ENCODE measurements around the gene CHPT1. TPM values are rescaled to one million over a fixed set of nuclear protein-coding genes. Genes with fewer than 3 reads are reported as not detected.
A peak's percentile ranks its signal among the peaks of the same experiment; 100 is the strongest.

Gene CHPT1
- total RNA-seq, 1 donor from 2014 or later: 12.7 TPM

GRCh38 chr12:101664992-101665391, 32.4 kb upstream of the CHPT1 start:
- no peak overlapping the region for H3K4me3 Mint-ChIP-seq
- peaks cover 2% of the 10 kb centered on the region for H3K27me3 Mint-ChIP-seq (ENCODE audit: insufficient read depth, low read depth)

GRCh38 chr12:101666052-101666728, 31.2 kb upstream of the CHPT1 start:
- Mint-ChIP-seq H3K36me3 (no peaks in the 10 kb centered on the region), H3K4me1 (peaks cover 2% of the 10 kb centered on the region), H3K4me3 (no peak overlapping the region), H3K27me3 (ENCODE audit: insufficient read depth, low read depth) (peaks cover 2% of the 10 kb centered on the region), H3K9me3 (no peaks in the 10 kb centered on the region), H3K27ac (no peak overlapping the region)
- Histone ChIP-seq H3K4me3 (no peak overlapping the region), H3F3A (ENCODE audit: low read depth) (no peaks in the 10 kb centered on the region), H3K36me3 (no peaks in the 10 kb centered on the region), H3K4me1 (no peaks in the 10 kb centered on the region), H3K9me3 (ENCODE audit: low read depth) (no peaks in the 10 kb centered on the region), H4K20me1 (ENCODE audit: low read depth) (no peaks in the 10 kb centered on the region), H2AFZ (replicated peaks) (no peak overlapping the region), H3K27me3 (no peaks in the 10 kb centered on the region), H3K9ac (no peak overlapping the region), H3K79me2 (ENCODE audit: low read depth) (no peaks in the 10 kb centered on the region), H3K4me2 (no peak overlapping the region), H3K27ac (no peak overlapping the region)
- TF ChIP-seq EZH2 (IDR thresholded peaks at IDR 0.05) (no peak), CTCF (IDR thresholded peaks at IDR 0.05) (no peak), EZH2phosphoT487 (IDR thresholded peaks at IDR 0.05) (no peak)
- DNase-seq (ENCODE audit: low spot score): no peak

More at GRCh38 chr12:101664992-101665391, 32.4 kb upstream of the CHPT1 start:
- Histone ChIP-seq H3K9ac (no peak overlapping the region), H3F3A (ENCODE audit: low read depth) (no peaks in the 10 kb centered on the region), H3K36me3 (no peaks in the 10 kb centered on the region), H3K4me3 (no peak overlapping the region), H2AFZ (replicated peaks) (no peak overlapping the region), H3K9me3 (ENCODE audit: low read depth) (no peaks in the 10 kb centered on the region), H3K27me3 (no peaks in the 10 kb centered on the region), H3K4me2 (no peak overlapping the region), H4K20me1 (ENCODE audit: low read depth) (no peaks in the 10 kb centered on the region), H3K79me2 (ENCODE audit: low read depth) (no peaks in the 10 kb centered on the region), H3K4me1 (no peaks in the 10 kb centered on the region), H3K27ac (no peak overlapping the region)
- no peaks in the 10 kb centered on the region for H3K36me3 Mint-ChIP-seq
- H3K27ac Mint-ChIP-seq: no peak overlapping the region
- TF ChIP-seq EZH2phosphoT487 (IDR thresholded peaks at IDR 0.05) (no peak), CTCF (IDR thresholded peaks at IDR 0.05) (no peak), EZH2 (IDR thresholded peaks at IDR 0.05) (no peak)
- H3K9me3 Mint-ChIP-seq: no peaks in the 10 kb centered on the region
- DNase-seq (ENCODE audit: low spot score): no peak
- H3K4me1 Mint-ChIP-seq: peaks cover 2% of the 10 kb centered on the region

GRCh38 chr12:101667591-101667990, 29.8 kb upstream of the CHPT1 start:
- no peak for TF ChIP-seq EZH2phosphoT487 (IDR thresholded peaks at IDR 0.05)
- H3K4me1 Mint-ChIP-seq: peaks cover 2% of the 10 kb centered on the region
- Histone ChIP-seq H3K79me2 (ENCODE audit: low read depth) (no peaks in the 10 kb centered on the region), H3K4me3 (no peak overlapping the region), H2AFZ (replicated peaks) (no peak overlapping the region), H3K27ac (no peak overlapping the region), H3K9ac (no peak overlapping the region), H3K4me1 (no peaks in the 10 kb centered on the region), H3K36me3 (no peaks in the 10 kb centered on the region), H4K20me1 (ENCODE audit: low read depth) (no peaks in the 10 kb centered on the region), H3K27me3 (no peaks in the 10 kb centered on the region), H3K9me3 (ENCODE audit: low read depth) (no peaks in the 10 kb centered on the region), H3K4me2 (no peak overlapping the region), H3F3A (ENCODE audit: low read depth) (no peaks in the 10 kb centered on the region)
- no peak overlapping the region for H3K27ac Mint-ChIP-seq
- H3K27me3 Mint-ChIP-seq (ENCODE audit: insufficient read depth, low read depth): peaks cover 5% of the 10 kb centered on the region
- H3K9me3 Mint-ChIP-seq: no peaks in the 10 kb centered on the region
- H3K36me3 Mint-ChIP-seq: no peaks in the 10 kb centered on the region
- no peak for DNase-seq (ENCODE audit: low spot score)
- H3K4me3 Mint-ChIP-seq: no peak overlapping the region

GRCh38 chr12:101670007-101670671, 27.3 kb upstream of the CHPT1 start:
- peaks cover 2% of the 10 kb centered on the region for H3K4me1 Mint-ChIP-seq
- no peaks in the 10 kb centered on the region for H3K36me3 Mint-ChIP-seq
- no peak overlapping the region for H3K27ac ChIP-seq
- H2AFZ ChIP-seq (replicated peaks): peak overlapping the region; percentile 96
- H3K79me2 ChIP-seq (ENCODE audit: low read depth): no peaks in the 10 kb centered on the region
- no peak overlapping the region for H3K27ac Mint-ChIP-seq
- H3K27me3 ChIP-seq: no peaks in the 10 kb centered on the region
- H3K4me3 ChIP-seq: no peak overlapping the region
- no peaks in the 10 kb centered on the region for H4K20me1 ChIP-seq (ENCODE audit: low read depth)
- no peaks in the 10 kb centered on the region for H3K9me3 ChIP-seq (ENCODE audit: low read depth)
- H3F3A ChIP-seq (ENCODE audit: low read depth): no peaks in the 10 kb centered on the region
- no peaks in the 10 kb centered on the region for H3K36me3 ChIP-seq
- H3K9ac ChIP-seq: no peak overlapping the region
- H3K27me3 Mint-ChIP-seq (ENCODE audit: insufficient read depth, low read depth): peaks cover 5% of the 10 kb centered on the region
- peak; percentile 50 for DNase-seq (ENCODE audit: low spot score)
- TF ChIP-seq EZH2phosphoT487 (IDR thresholded peaks at IDR 0.05) (no peak), CTCF (IDR thresholded peaks at IDR 0.05) (peak; percentile 67), EZH2 (IDR thresholded peaks at IDR 0.05) (no peak)
- H3K9me3 Mint-ChIP-seq: no peaks in the 10 kb centered on the region
- H3K4me3 Mint-ChIP-seq: no peak overlapping the region
- no peaks in the 10 kb centered on the region for H3K4me1 ChIP-seq
- H3K4me2 ChIP-seq: no peak overlapping the region
